ENCODE results near the gene CLEC14A. TPM values are rescaled to one million over a fixed set of nuclear protein-coding genes. Genes with fewer than 3 reads are reported as not detected.

The CLEC14A gene
- total and polyA plus RNA-seq, 2 donors (not counting 1 experiment from before 2014, with no cell fraction given) = not detected

DNA sequence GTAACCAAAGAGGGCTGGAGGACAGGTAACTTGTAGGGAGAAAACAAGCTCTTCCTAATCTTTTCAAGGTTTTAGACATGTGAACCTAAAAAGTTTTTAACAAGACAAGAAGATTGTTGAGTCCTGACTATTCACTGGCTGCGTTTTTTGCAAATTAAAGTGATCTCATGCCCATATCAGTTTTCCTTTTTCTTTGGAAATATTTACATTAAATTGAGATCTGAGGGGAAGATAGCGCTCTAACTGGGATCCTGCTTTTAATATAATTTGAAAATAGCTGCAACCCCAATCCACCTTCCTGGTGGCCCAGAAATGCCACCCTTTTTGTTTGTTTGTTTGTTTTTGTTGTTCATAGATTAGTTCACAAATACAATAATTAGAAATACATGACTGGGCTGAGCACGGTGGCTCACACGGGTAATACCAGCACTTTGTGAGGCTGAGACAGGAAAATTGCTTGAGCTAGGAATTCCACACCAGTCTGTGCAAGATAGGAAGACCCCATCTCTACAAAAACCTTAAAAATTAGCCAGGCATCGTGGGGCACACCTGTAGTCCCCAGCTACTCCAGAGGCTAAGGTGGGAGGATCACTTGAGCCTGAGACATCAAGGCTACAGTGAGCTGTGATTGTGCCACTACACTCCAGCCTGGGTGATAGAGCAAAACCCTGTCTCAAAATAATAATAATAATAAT lies 50.6 kb downstream of the CLEC14A start:
- Mint-ChIP-seq H3K4me1 (no peaks in the 10 kb centered on the region), H3K27me3 (peaks cover 28% of the 10 kb centered on the region), H3K9me3 (ENCODE audit: insufficient read depth) (peaks cover 4% of the 10 kb centered on the region), H3K4me3 (no peak overlapping the region), H3K27ac (no peak overlapping the region)
- no peaks in the 10 kb centered on the region for H4K20me1 ChIP-seq (ENCODE audit: control insufficient read depth, insufficient read depth, low read length, poor library complexity, severe bottlenecking)
- peaks cover 0 to 16% (median 3%) of the 10 kb centered on the region in 3 donors for H3K9me3 ChIP-seq (ENCODE audit: control extremely low read depth in 1 of 3, control insufficient read depth in 2 of 3, insufficient read depth in 1 of 3, low read length in 2 of 3)
- no peak overlapping the region for H3K4me2 ChIP-seq (replicated peaks; ENCODE audit: low read depth, low read length, poor library complexity, severe bottlenecking)
- no peak for ATAC-seq (ENCODE audit: low read depth)
- H3K27me3 ChIP-seq (replicated peaks in 1 of 4; ENCODE audit: control extremely low read depth in 1 of 4, control insufficient read depth in 3 of 4, insufficient read depth in 4 of 4, low read length in 3 of 4) = peaks cover 0 to 18% (median 2%) of the 10 kb centered on the region in 4 experiments
- no peaks in the 10 kb centered on the region for H3K36me3 ChIP-seq (replicated peaks in 1 of 2; ENCODE audit: control extremely low read depth in 1 of 2, control insufficient read depth in 1 of 2, extremely low read depth in 1 of 2, insufficient read depth in 2 of 2, low read length in 1 of 2)
- no peak for DNase-seq
- TF ChIP-seq, protein P1, sequence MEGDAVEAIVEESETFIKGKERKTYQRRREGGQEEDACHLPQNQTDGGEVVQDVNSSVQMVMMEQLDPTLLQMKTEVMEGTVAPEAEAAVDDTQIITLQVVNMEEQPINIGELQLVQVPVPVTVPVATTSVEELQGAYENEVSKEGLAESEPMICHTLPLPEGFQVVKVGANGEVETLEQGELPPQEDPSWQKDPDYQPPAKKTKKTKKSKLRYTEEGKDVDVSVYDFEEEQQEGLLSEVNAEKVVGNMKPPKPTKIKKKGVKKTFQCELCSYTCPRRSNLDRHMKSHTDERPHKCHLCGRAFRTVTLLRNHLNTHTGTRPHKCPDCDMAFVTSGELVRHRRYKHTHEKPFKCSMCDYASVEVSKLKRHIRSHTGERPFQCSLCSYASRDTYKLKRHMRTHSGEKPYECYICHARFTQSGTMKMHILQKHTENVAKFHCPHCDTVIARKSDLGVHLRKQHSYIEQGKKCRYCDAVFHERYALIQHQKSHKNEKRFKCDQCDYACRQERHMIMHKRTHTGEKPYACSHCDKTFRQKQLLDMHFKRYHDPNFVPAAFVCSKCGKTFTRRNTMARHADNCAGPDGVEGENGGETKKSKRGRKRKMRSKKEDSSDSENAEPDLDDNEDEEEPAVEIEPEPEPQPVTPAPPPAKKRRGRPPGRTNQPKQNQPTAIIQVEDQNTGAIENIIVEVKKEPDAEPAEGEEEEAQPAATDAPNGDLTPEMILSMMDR (IDR thresholded peaks at IDR 0.05) = no peak
- TF ChIP-seq EZH2 (IDR thresholded peaks at IDR 0.05; ENCODE audit: borderline replicate concordance, insufficient read depth, low read depth, low read length, poor library complexity, severe bottlenecking) = no peak
- no peak overlapping the region for H2AFZ ChIP-seq (ENCODE audit: insufficient read depth, low read depth, low read length, poor library complexity, severe bottlenecking)
- no peak overlapping the region for H3K27ac ChIP-seq (ENCODE audit: low read length in 2 of 2)
- H3K4me3 ChIP-seq (ENCODE audit: control extremely low read depth in 1 of 5, extremely low read depth in 1 of 5, insufficient read depth in 1 of 5, low read depth in 2 of 5, low read length in 4 of 5) = no peak overlapping the region
- intact Hi-C loops (cut with micrococcal nuclease) = no loop called here
- CTCF ChIA-PET = no interaction called here
- POLR2A ChIA-PET = no interaction called here
- no peaks in the 10 kb centered on the region for H3K79me2 ChIP-seq (ENCODE audit: control insufficient read depth, insufficient read depth, low read length)
- H3K9ac ChIP-seq (ENCODE audit: low read length) = no peak overlapping the region
- WGBS (ENCODE audit: insufficient coverage) = no CpG with 5 or more reads among the region's 5 CpGs
- no peaks in the 10 kb centered on the region for H3K4me1 ChIP-seq (ENCODE audit: control insufficient read depth in 2 of 2, insufficient read depth in 2 of 2, low read length in 2 of 2)

DNA sequence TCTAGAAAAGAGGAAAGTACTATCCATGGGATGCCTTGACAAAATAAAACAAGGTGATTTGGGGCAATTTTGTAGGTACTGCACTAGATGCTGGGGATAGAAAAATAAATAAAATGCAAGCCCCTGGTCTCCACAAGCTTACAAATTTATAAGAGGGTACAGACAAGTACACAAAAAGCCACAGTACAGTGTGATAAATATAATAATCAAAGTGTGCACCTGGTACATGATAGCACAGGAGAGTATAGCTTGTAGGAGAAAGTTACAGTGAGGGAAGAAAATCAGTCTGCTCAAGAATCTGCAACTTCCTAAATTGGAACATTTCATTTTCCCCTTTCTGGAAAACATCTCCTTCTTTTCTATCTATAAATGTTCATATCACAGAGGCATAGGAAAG lies 51.2 kb downstream of the CLEC14A start:
- CTCF ChIA-PET = no interaction called here

More for the DNA sequence above, 51.2 kb downstream of the CLEC14A start:
- Mint-ChIP-seq H3K4me3 (no peak overlapping the region), H3K27ac (no peak overlapping the region), H3K9me3 (ENCODE audit: insufficient read depth) (peaks cover 4% of the 10 kb centered on the region), H3K4me1 (no peaks in the 10 kb centered on the region), H3K27me3 (peaks cover 23% of the 10 kb centered on the region)
- Histone ChIP-seq H3K4me2 (replicated peaks; ENCODE audit: low read depth, low read length, poor library complexity, severe bottlenecking) (no peak overlapping the region), H4K20me1 (ENCODE audit: control insufficient read depth, insufficient read depth, low read length, poor library complexity, severe bottlenecking) (no peaks in the 10 kb centered on the region), H3K9me3 (ENCODE audit: control extremely low read depth in 1 of 3, control insufficient read depth in 2 of 3, insufficient read depth in 1 of 3, low read length in 2 of 3) (peaks cover 0 to 11% (median 3%) of the 10 kb centered on the region in 3 donors), H3K36me3 (replicated peaks in 1 of 2; ENCODE audit: control extremely low read depth in 1 of 2, control insufficient read depth in 1 of 2, extremely low read depth in 1 of 2, insufficient read depth in 2 of 2, low read length in 1 of 2) (no peaks in the 10 kb centered on the region), H3K27me3 (replicated peaks in 1 of 4; ENCODE audit: control extremely low read depth in 1 of 4, control insufficient read depth in 3 of 4, insufficient read depth in 4 of 4, low read length in 3 of 4) (peaks cover 0 to 13% (median under 1%) of the 10 kb centered on the region in 4 experiments), H3K4me1 (ENCODE audit: control insufficient read depth in 2 of 2, insufficient read depth in 2 of 2, low read length in 2 of 2) (no peaks in the 10 kb centered on the region), H3K27ac (ENCODE audit: low read length in 2 of 2) (no peak overlapping the region), H3K9ac (ENCODE audit: low read length) (no peak overlapping the region), H3K4me3 (ENCODE audit: control extremely low read depth in 1 of 5, extremely low read depth in 1 of 5, insufficient read depth in 1 of 5, low read depth in 2 of 5, low read length in 4 of 5) (no peak overlapping the region), H2AFZ (ENCODE audit: insufficient read depth, low read depth, low read length, poor library complexity, severe bottlenecking) (no peak overlapping the region), H3K79me2 (ENCODE audit: control insufficient read depth, insufficient read depth, low read length) (no peaks in the 10 kb centered on the region)
- intact Hi-C loops (cut with micrococcal nuclease) = no loop called here
- ATAC-seq (ENCODE audit: low read depth) = no peak
- POLR2A ChIA-PET = no interaction called here
- TF ChIP-seq EZH2 (IDR thresholded peaks at IDR 0.05; ENCODE audit: borderline replicate concordance, insufficient read depth, low read depth, low read length, poor library complexity, severe bottlenecking) = no peak
- TF ChIP-seq, protein P1 (IDR thresholded peaks at IDR 0.05) = no peak
- DNase-seq = no peak
